Activated naive CD8-positive, alpha-beta T cell treated with anti-CD3 and anti-CD28 coated beads, Interleukin-2, amount 50 U/mL, for 16 hours (primary cell): ENCODE measurements around the gene PCBP1.
A peak's percentile ranks its signal among the peaks of the same experiment; 100 is the strongest.
"Not testable (repeated sequence)": the region's sequence is repeated elsewhere in the genome, so short reads cannot be mapped to it uniquely, and the experiment has no call there.

Source experiments
- DNase-seq: peaks from one replicate; pipeline ENCODE4 v3.0.0-alpha.2; 2020; ENCODE audit warnings: low read depth, low spot score

PCBP1 gene

DNA sequence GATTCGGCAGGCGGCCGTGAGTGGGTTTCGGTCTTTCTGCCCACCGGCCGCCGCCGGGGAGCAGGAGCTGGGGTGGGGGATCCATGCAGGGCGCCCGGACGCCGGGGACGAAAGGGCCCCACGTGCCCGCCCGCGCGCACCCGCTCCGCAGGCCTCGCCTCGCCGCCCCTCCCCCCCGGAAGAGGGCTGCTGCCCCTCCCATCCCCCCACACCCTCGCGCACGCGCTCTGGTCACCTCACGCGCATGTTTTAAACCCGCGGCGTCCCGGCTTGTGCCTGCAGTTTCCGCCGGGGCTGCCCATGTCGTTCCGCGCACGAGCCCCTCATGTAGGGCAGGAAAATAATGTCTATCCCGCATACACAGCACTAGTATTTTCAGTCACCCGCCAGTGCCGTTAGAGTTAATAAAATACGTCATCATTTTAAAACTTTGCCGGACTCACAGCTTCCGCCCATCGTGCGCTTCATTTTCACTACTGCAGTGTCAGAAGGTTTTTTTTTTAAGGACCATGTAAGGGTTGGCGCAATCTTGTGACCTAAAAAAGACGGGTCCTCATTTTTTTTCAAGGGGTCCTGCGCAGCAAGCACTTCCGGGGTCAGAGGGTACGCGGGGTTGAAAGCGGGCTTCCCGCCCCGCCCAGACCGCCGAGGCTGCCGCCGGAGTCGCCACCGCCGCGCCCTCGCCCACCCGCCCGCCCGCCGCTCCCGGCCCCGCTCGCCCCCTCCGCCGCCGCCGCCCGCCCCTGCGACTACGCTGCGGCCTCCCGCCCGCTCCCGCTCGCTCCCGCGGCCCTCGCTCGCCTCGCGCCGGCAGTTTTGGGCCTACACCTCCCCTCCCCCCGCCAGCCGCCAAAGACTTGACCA, at the start of gene PCBP1:
Gene PCBP1, plus strand, starts transcription at position 640 of the 864 bp plus-strand sequence. CDS start 267 bp downstream, outside the sequence.
- DNase-seq: peak; percentile 95

- no peak for DNase-seq
These were observed 47.9 kb upstream of the PCBP1 start for GRCh38 chr2:70039366-70039765.

GRCh38 chr2:70041663-70042062, 45.6 kb upstream of the PCBP1 start:
- DNase-seq: no peak

- no peak for DNase-seq
These were observed 45.0 kb upstream of the PCBP1 start for GRCh38 chr2:70042246-70042645.

DNA sequence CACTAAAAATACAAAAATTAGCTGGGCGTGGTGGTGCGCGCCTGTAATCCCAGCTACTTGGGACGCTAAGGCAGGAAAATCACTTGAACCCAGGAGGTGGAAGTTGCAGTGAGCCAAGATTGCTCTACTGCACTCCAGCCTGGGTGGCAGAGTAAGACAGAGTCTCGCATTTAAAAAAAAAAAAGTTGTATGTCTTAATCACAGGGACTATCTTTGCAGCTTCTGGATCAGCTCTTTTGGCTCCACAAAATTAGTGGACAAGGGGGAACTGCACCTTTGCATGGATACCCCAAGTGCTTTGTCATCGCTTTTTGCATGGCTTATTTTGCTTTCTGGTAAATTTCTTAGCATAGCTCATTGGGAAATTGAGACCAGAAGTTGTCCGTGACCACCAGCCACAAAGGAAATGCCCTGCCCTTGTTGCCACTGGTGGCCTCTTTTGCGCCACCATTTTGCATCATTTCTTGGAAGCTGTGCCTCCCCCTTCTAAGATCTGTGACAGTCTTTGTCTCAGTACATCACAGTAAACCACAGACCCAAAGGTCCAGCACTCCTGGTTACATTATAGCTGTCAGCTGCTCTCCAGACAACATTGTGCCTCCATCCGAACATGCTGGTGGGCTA, 43.9 kb upstream of the PCBP1 start:
- no peak for DNase-seq

- DNase-seq: no peak
These were observed 42.8 kb upstream of the PCBP1 start for GRCh38 chr2:70044290-70045040.

GRCh38 chr2:70045405-70045804, 41.9 kb upstream of the PCBP1 start:
- no peak for DNase-seq

GRCh38 chr2:70045932-70046331, 41.3 kb upstream of the PCBP1 start:
- no peak for DNase-seq

GRCh38 chr2:70046534-70046933, 40.7 kb upstream of the PCBP1 start:
- DNase-seq: no peak

- DNase-seq: no peak
These were observed 39.8 kb upstream of the PCBP1 start for GRCh38 chr2:70047451-70047850.

GRCh38 chr2:70049255-70049654, 38.0 kb upstream of the PCBP1 start:
- no peak for DNase-seq

- no peak for DNase-seq
These were observed 36.4 kb upstream of the PCBP1 start for GRCh38 chr2:70050631-70051425.

DNA sequence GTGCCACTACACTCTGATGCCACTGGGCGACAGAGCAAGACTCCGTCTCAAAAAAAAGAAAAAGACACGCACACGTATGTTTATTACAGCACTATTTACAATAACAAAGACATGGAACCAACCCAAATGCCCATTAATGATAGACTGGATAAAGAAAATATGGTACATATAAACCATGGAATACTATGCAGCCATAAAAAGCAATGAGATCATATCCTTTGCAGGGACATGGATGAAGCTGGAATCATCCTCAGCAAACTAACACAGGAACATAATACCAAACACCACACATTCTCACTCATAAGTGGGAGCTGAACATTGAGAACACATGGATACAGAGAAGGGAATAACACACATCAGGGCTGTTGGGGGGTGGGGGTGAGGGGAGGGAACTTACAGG, 32.0 kb upstream of the PCBP1 start:
- not testable (repeated sequence) for DNase-seq

DNA sequence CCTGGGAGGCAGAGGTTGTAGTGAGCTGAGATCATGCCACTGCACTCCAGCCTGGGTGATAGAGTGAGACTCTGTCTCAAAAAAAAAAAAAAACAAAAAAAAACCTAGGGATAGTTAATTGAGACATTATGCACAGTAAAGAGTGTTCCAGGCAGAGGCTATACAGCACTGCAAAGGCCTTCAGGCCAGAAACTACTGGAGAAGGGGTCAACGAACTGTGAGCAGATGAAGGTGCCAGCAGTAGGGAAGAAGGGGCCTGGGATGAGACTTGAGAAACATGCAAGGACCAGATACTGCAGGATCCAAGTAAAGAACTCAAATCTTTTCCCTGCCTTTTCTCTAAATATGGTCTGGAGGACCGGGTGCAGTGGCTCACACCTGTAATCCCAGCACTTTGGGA, 26.0 kb upstream of the PCBP1 start:
- no peak for DNase-seq

DNA sequence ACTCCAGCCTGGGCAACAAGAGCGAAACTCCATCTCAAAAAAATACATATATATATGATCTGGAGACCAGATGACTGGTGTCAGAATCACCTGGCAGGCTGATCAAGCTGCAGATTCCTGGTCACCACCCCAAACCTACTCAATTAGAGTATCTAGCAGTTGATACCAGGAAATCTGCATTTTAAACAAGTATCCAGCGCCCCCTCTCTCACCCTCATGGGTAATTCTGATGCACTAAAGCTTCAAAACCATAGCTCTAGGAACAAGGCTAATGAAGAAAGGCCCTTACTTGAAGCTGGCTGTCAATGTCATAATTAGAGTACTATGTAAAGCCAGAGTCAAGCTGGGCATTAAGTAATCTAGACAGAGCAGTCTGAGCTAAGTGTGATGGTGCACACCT, 25.0 kb upstream of the PCBP1 start:
- DNase-seq: no peak

GRCh38 chr2:70068119-70068518, 19.2 kb upstream of the PCBP1 start:
- DNase-seq: no peak

- DNase-seq: peak; percentile 61
These were observed 18.2 kb upstream of the PCBP1 start for GRCh38 chr2:70069049-70069448.

- DNase-seq: peak; percentile 11
These were observed 16.6 kb upstream of the PCBP1 start for GRCh38 chr2:70070542-70071268.

DNA sequence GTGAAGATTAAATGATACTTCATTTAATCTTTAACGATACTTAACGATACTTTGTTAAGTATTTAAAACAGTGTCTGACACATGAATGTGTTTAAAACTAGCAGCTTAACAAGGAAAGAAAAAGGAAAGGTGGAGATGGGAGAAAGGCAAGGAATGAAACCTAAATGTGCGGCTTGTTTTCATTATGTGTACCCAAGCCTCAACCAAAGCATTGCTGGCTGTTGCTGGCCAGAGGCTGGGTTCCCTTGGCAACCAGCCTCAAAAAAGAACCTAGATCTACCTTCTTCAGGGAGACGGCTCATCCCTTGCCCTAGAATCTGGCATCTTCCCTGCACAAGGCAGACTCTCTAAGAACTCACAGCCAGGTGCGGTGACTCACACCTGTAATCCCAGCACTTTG, 13.8 kb upstream of the PCBP1 start:
- DNase-seq: no peak

DNA sequence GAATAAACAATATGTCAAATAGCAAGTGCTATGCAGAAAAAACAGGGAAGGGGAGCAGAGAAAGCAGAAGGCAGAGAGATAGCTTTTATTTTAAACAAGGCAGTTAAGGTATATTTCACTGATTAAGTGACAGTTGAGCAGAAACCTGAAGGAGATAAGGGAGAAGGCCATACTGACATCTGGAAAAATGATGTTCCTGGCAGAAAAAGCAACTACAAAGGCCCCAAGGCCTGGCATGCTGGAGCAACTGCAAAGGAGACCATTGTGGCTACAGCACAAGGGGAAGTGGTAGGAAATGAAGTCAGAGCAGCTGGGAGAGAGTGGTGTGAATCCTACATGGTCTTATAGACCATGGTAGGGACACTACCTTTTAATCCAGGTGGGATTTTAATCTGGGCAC, 8.9 kb upstream of the PCBP1 start:
- no peak for DNase-seq
